ENCODE measurements around the gene RNF31.

Gene RNF31

GRCh38 chr14:24114532-24115421 lies 32.5 kb upstream of the RNF31 start, which contains the start of the genes DCAF11 and NRL:
DCAF11 (plus strand) TSS chr14:24114777; CDS start chr14:24115595, 818 bp downstream.
NRL (minus strand) TSS chr14:24114949; CDS start chr14:24082848, 32,101 bp downstream.
- Histone ChIP-seq H3K9me3 (replicated peaks in 1 of 2; ENCODE audit: control insufficient read depth in 2 of 2, insufficient read depth in 1 of 2, low read depth in 1 of 2, low read length in 2 of 2) (no peaks in the 10 kb centered on the region), H3K4me2 (ENCODE audit: insufficient read depth, low read length, poor library complexity, severe bottlenecking) (peak within 1 kb of the TSS; percentile 91), H3K79me1 (ENCODE audit: low read depth, low read length) (no peaks in the 10 kb centered on the region), H4K91ac (ENCODE audit: low read depth, low read length, poor library complexity) (peak within 1 kb of the TSS; percentile 96), H3K23ac (ENCODE audit: low read depth, low read length, poor library complexity) (peak within 1 kb of the TSS; percentile 98), H3K9ac (ENCODE audit: low read depth, low read length, poor library complexity) (peak within 1 kb of the TSS; percentile 94), H3K4ac (ENCODE audit: low read length) (no peak within 1 kb of the TSS), H2BK5ac (ENCODE audit: low read length) (peak within 1 kb of the TSS; percentile 96), H2BK120ac (ENCODE audit: low read depth, low read length) (peak within 1 kb of the TSS; percentile 93), H3K27ac (replicated peaks; ENCODE audit: low read length) (peak within 1 kb of the TSS; percentile 98), H2BK15ac (ENCODE audit: low read length) (peak within 1 kb of the TSS; percentile 87), H3K27me3 (ENCODE audit: control insufficient read depth in 3 of 3, insufficient read depth in 3 of 3, low read depth in 1 of 3, low read length in 3 of 3) (no peaks in the 10 kb centered on the region), H3K18ac (ENCODE audit: low read length) (peak within 1 kb of the TSS; percentile 100), H4K8ac (ENCODE audit: low read depth, low read length) (peak within 1 kb of the TSS; percentile 86), H3K4me3 (ENCODE audit: low read length in 2 of 2) (peak within 1 kb of the TSS; percentile 75 to 88), H3K4me1 (ENCODE audit: control insufficient read depth in 2 of 2, insufficient read depth in 1 of 2, low read depth in 1 of 2, low read length in 2 of 2) (peaks cover 4 to 8% of the 10 kb centered on the region in 2 donors), H2AFZ (ENCODE audit: low read length) (peak within 1 kb of the TSS; percentile 96), H3K14ac (ENCODE audit: low read length) (peak within 1 kb of the TSS; percentile 97), H3K36me3 (replicated peaks in 1 of 2; ENCODE audit: control insufficient read depth in 2 of 2, insufficient read depth in 2 of 2, low read length in 2 of 2) (peaks cover 13 to 39% of the 10 kb centered on the region in 2 donors), H2AK5ac (ENCODE audit: low read depth, low read length) (peak within 1 kb of the TSS; percentile 82), H2BK12ac (ENCODE audit: low read length) (peak within 1 kb of the TSS; percentile 100)
- no CpG with 5 or more reads among the region's 65 CpGs for WGBS, 2 donors (ENCODE audit: extremely low coverage in 2 of 2, insufficient read length in 2 of 2, insufficient replicate concordance in 1 of 2)
- peak; percentile 99 for DNase-seq (ENCODE audit: low spot score)

- Histone ChIP-seq H3K4ac (ENCODE audit: low read length) (no peak overlapping the region), H2AFZ (ENCODE audit: low read length) (peak overlapping the region; percentile 96), H3K27me3 (ENCODE audit: control insufficient read depth in 3 of 3, insufficient read depth in 3 of 3, low read depth in 1 of 3, low read length in 3 of 3) (no peaks in the 10 kb centered on the region), H3K14ac (ENCODE audit: low read length) (no peak overlapping the region), H2BK15ac (ENCODE audit: low read length) (no peak overlapping the region), H2BK120ac (ENCODE audit: low read depth, low read length) (no peak overlapping the region), H3K9ac (ENCODE audit: low read depth, low read length, poor library complexity) (no peak overlapping the region), H3K27ac (replicated peaks; ENCODE audit: low read length) (no peak overlapping the region), H3K4me2 (ENCODE audit: insufficient read depth, low read length, poor library complexity, severe bottlenecking) (peak overlapping the region; percentile 88), H3K9me3 (replicated peaks in 1 of 2; ENCODE audit: control insufficient read depth in 2 of 2, insufficient read depth in 1 of 2, low read depth in 1 of 2, low read length in 2 of 2) (no peaks in the 10 kb centered on the region), H3K79me1 (ENCODE audit: low read depth, low read length) (no peaks in the 10 kb centered on the region), H2BK5ac (ENCODE audit: low read length) (no peak overlapping the region), H2BK12ac (ENCODE audit: low read length) (no peak overlapping the region), H2AK5ac (ENCODE audit: low read depth, low read length) (no peak overlapping the region), H4K8ac (ENCODE audit: low read depth, low read length) (no peak overlapping the region), H3K4me1 (ENCODE audit: control insufficient read depth in 2 of 2, insufficient read depth in 1 of 2, low read depth in 1 of 2, low read length in 2 of 2) (peaks cover 4 to 8% of the 10 kb centered on the region in 2 donors), H4K91ac (ENCODE audit: low read depth, low read length, poor library complexity) (no peak overlapping the region), H3K4me3 (ENCODE audit: low read length in 2 of 2) (peak overlapping the region; percentile 75 to 87), H3K36me3 (replicated peaks in 1 of 2; ENCODE audit: control insufficient read depth in 2 of 2, insufficient read depth in 2 of 2, low read length in 2 of 2) (peaks cover 15 to 43% of the 10 kb centered on the region in 2 donors), H3K23ac (ENCODE audit: low read depth, low read length, poor library complexity) (no peak overlapping the region), H3K18ac (ENCODE audit: low read length) (no peak overlapping the region)
- WGBS, 2 donors (ENCODE audit: extremely low coverage in 2 of 2, insufficient read length in 2 of 2, insufficient replicate concordance in 1 of 2) = no CpG with 5 or more reads among the region's 14 CpGs
- DNase-seq (ENCODE audit: low spot score) = no peak
Measured at GRCh38 chr14:24115422-24116127, 31.7 kb upstream of the RNF31 start.

- Histone ChIP-seq H4K8ac (ENCODE audit: low read depth, low read length) (no peak overlapping the region), H2BK15ac (ENCODE audit: low read length) (no peak overlapping the region), H2AFZ (ENCODE audit: low read length) (no peak overlapping the region), H3K9ac (ENCODE audit: low read depth, low read length, poor library complexity) (no peak overlapping the region), H2AK5ac (ENCODE audit: low read depth, low read length) (no peak overlapping the region), H3K79me1 (ENCODE audit: low read depth, low read length) (no peaks in the 10 kb centered on the region), H3K9me3 (replicated peaks in 1 of 2; ENCODE audit: control insufficient read depth in 2 of 2, insufficient read depth in 1 of 2, low read depth in 1 of 2, low read length in 2 of 2) (no peaks in the 10 kb centered on the region), H2BK5ac (ENCODE audit: low read length) (no peak overlapping the region), H3K4me1 (ENCODE audit: control insufficient read depth in 2 of 2, insufficient read depth in 1 of 2, low read depth in 1 of 2, low read length in 2 of 2) (peaks cover 4 to 8% of the 10 kb centered on the region in 2 donors), H3K4ac (ENCODE audit: low read length) (no peak overlapping the region), H3K27ac (replicated peaks; ENCODE audit: low read length) (no peak overlapping the region), H2BK120ac (ENCODE audit: low read depth, low read length) (no peak overlapping the region), H2BK12ac (ENCODE audit: low read length) (no peak overlapping the region), H3K4me3 (ENCODE audit: low read length in 2 of 2) (peak overlapping the region in 1 of 2 donors; percentile 75), H3K23ac (ENCODE audit: low read depth, low read length, poor library complexity) (no peak overlapping the region), H3K36me3 (replicated peaks in 1 of 2; ENCODE audit: control insufficient read depth in 2 of 2, insufficient read depth in 2 of 2, low read length in 2 of 2) (peaks cover 20 to 50% of the 10 kb centered on the region in 2 donors), H3K18ac (ENCODE audit: low read length) (no peak overlapping the region), H3K14ac (ENCODE audit: low read length) (no peak overlapping the region), H4K91ac (ENCODE audit: low read depth, low read length, poor library complexity) (no peak overlapping the region), H3K27me3 (ENCODE audit: control insufficient read depth in 3 of 3, insufficient read depth in 3 of 3, low read depth in 1 of 3, low read length in 3 of 3) (no peaks in the 10 kb centered on the region), H3K4me2 (ENCODE audit: insufficient read depth, low read length, poor library complexity, severe bottlenecking) (no peak overlapping the region)
- no peak for DNase-seq (ENCODE audit: low spot score)
- WGBS, 2 donors (ENCODE audit: extremely low coverage in 2 of 2, insufficient read length in 2 of 2, insufficient replicate concordance in 1 of 2) = no CpG with 5 or more reads among the region's 6 CpGs
Measured at GRCh38 chr14:24116128-24116814, 31.0 kb upstream of the RNF31 start.

Measured in neuronal stem cell (in vitro differentiated cells).